HEK293 (cell line): ENCODE data around the gene BEGAIN.
A peak's percentile ranks its signal among the peaks of the same experiment; 100 is the strongest.

ENCODE experiments used
- CTCF ChIA-PET: fragments of 350-600 bp; formaldehyde crosslinking; extraction: SDS; loops from one replicate; lab custom pipeline; 2021; ENCODE audit warnings: antibody characterized with exemption; lab: Yijun Ruan, JAX
- POLR2A ChIA-PET: fragments of 300-600 bp; formaldehyde crosslinking; extraction: SDS; loops from one replicate; lab custom pipeline; 2020; ENCODE audit warnings: antibody characterized with exemption, inconsistent platforms; lab: Yijun Ruan, JAX
- H3K27ac ChIP-seq: fragments of 200-500 bp; sonication (Bioruptor generic); 2 replicates; pipeline ENCODE4 v1.5.1; 2014; ENCODE audit warnings: low read depth, low read length, control low read depth, inconsistent platforms; ENCODE audit errors: extremely low read depth
- H3K36me3 ChIP-seq, 2 experiments: fragments of 200-500 bp in 1 of 2; sonication (Bioruptor generic) in 1 of 2; 1 replicate in 1 of 2; 2 replicates in 1 of 2; pipeline ENCODE4 v1.5.1; 2014 to 2017; ENCODE audit warnings: inconsistent platforms in 2 of 2, low read length in 2 of 2; ENCODE audit not compliant: control insufficient read depth in 2 of 2, insufficient read depth in 1 of 2
- H3K4me1 ChIP-seq: fragments of 200-500 bp; sonication (Bioruptor generic); 2 replicates; pipeline ENCODE4 v1.5.1; 2014; ENCODE audit warnings: mild to moderate bottlenecking, low read length, inconsistent platforms; ENCODE audit not compliant: control insufficient read depth, insufficient read depth
- H3K4me3 ChIP-seq: 2 replicates; pipeline ENCODE4 v1.5.1; 2011; ENCODE audit warnings: low read depth, mild to moderate bottlenecking, control low read depth, low read length, moderate library complexity
- H3K9me3 ChIP-seq: fragments of 200-500 bp; sonication (Bioruptor generic); 2 replicates; pipeline ENCODE4 v1.5.1; 2014; ENCODE audit warnings: low read depth, low read length, inconsistent platforms; ENCODE audit not compliant: control insufficient read depth, insufficient read depth
- BCL11B ChIP-seq: fragments of 450-650 bp; formaldehyde crosslinking; IDR thresholded peaks from 2 replicates; pipeline ENCODE4 v1.5.1; 2016; ENCODE audit warnings: low read depth, missing biosample characterization, missing genetic modification characterization
- EGR2 ChIP-seq: fragments of 450-650 bp; formaldehyde crosslinking; IDR thresholded peaks from 2 replicates; pipeline ENCODE4 v1.5.1; 2016; ENCODE audit warnings: low read depth, missing biosample characterization, missing genetic modification characterization
- GLI4 ChIP-seq: fragments of 450-650 bp; formaldehyde crosslinking; IDR thresholded peaks from 2 replicates; pipeline ENCODE4 v1.5.1; 2016; ENCODE audit warnings: missing biosample characterization, missing genetic modification characterization
- HOXA7 ChIP-seq: sonication (generic); formaldehyde crosslinking; IDR thresholded peaks from 2 replicates; pipeline ENCODE4 v1.8.1; 2022; ENCODE audit warnings: missing genetic modification reagents, borderline replicate concordance
- KLF8 ChIP-seq: fragments of 450-650 bp; formaldehyde crosslinking; IDR thresholded peaks from 2 replicates; pipeline ENCODE4 v1.5.1; 2016; ENCODE audit warnings: missing biosample characterization, missing genetic modification characterization
- TRIM28 ChIP-seq: IDR thresholded peaks from 2 replicates; pipeline ENCODE4 v1.6.1; 2011; ENCODE audit warnings: low read length, control low read depth, borderline replicate concordance
- YY1 ChIP-seq: fragments of 450-650 bp; formaldehyde crosslinking; IDR thresholded peaks from 2 replicates; pipeline ENCODE4 v1.5.1; 2018; ENCODE audit warnings: missing biosample characterization, missing genetic modification characterization
- ZNF146 ChIP-seq: fragments of 450-650 bp; formaldehyde crosslinking; IDR thresholded peaks from 2 replicates; pipeline ENCODE4 v1.5.1; 2016; ENCODE audit warnings: missing biosample characterization, missing genetic modification characterization
- ZNF214 ChIP-seq: fragments of 450-650 bp; formaldehyde crosslinking; IDR thresholded peaks from 2 replicates; pipeline ENCODE4 v1.5.1; 2017; ENCODE audit warnings: missing biosample characterization, mild to moderate bottlenecking, missing genetic modification characterization, borderline replicate concordance
- ZNF23 ChIP-seq: fragments of 450-650 bp; formaldehyde crosslinking; IDR thresholded peaks from 2 replicates; pipeline ENCODE4 v1.5.1; 2016; ENCODE audit warnings: missing biosample characterization, missing genetic modification characterization, borderline replicate concordance
- ZNF521 ChIP-seq: fragments of 450-650 bp; formaldehyde crosslinking; IDR thresholded peaks from 2 replicates; pipeline ENCODE4 v1.5.1; 2017; ENCODE audit warnings: missing biosample characterization, mild to moderate bottlenecking, missing genetic modification characterization
- ZNF530 ChIP-seq: fragments of 450-650 bp; formaldehyde crosslinking; IDR thresholded peaks from 2 replicates; pipeline ENCODE4 v1.5.1; 2016; ENCODE audit warnings: low read depth, missing biosample characterization, missing genetic modification characterization
- ZNF558 ChIP-seq: fragments of 450-650 bp; formaldehyde crosslinking; IDR thresholded peaks from 2 replicates; pipeline ENCODE4 v1.5.1; 2016; ENCODE audit warnings: missing biosample characterization, missing genetic modification characterization
- ZNF621 ChIP-seq: fragments of 450-650 bp; formaldehyde crosslinking; IDR thresholded peaks from 2 replicates; pipeline ENCODE4 v1.5.1; 2017; ENCODE audit warnings: missing biosample characterization, missing genetic modification characterization
- ZNF626 ChIP-seq: fragments of 450-650 bp; sonication (Bioruptor Pico); formaldehyde crosslinking; IDR thresholded peaks from 2 replicates; pipeline ENCODE4 v1.5.1; 2018; ENCODE audit warnings: missing biosample characterization, missing genetic modification characterization, inconsistent platforms
- ZNF660 ChIP-seq: fragments of 450-650 bp; IDR thresholded peaks from 2 replicates; pipeline ENCODE4 v1.5.1; 2018; ENCODE audit warnings: missing biosample characterization, mild to moderate bottlenecking, missing genetic modification characterization
- ZNF664 ChIP-seq: fragments of 450-650 bp; formaldehyde crosslinking; IDR thresholded peaks from 2 replicates; pipeline ENCODE4 v1.5.1; 2016; ENCODE audit warnings: missing biosample characterization, missing genetic modification characterization
- ZNF777 ChIP-seq: fragments of 450-650 bp; formaldehyde crosslinking; IDR thresholded peaks from 2 replicates; pipeline ENCODE4 v1.5.1; 2017; ENCODE audit warnings: missing biosample characterization, missing genetic modification characterization, borderline replicate concordance
- ZNF785 ChIP-seq: fragments of 450-650 bp; formaldehyde crosslinking; IDR thresholded peaks from 2 replicates; pipeline ENCODE4 v1.5.1; 2016; ENCODE audit warnings: missing biosample characterization, missing genetic modification characterization
- ZXDB ChIP-seq: fragments of 450-650 bp; formaldehyde crosslinking; IDR thresholded peaks from 2 replicates; pipeline ENCODE4 v1.5.1; 2016; ENCODE audit warnings: missing biosample characterization, missing genetic modification characterization
- TF ChIP-seq, protein P1 (sequence below): fragments of 450-650 bp; formaldehyde crosslinking; IDR thresholded peaks from 2 replicates; pipeline ENCODE4 v1.5.1; 2016; ENCODE audit warnings: missing biosample characterization, missing genetic modification characterization
- TF ChIP-seq, protein P2 (sequence below): fragments of 450-650 bp; formaldehyde crosslinking; IDR thresholded peaks from 2 replicates; pipeline ENCODE4 v1.5.1; 2016; ENCODE audit warnings: missing biosample characterization, missing genetic modification characterization
- TF ChIP-seq, protein P3 (sequence below): fragments of 450-650 bp; formaldehyde crosslinking; IDR thresholded peaks from 2 replicates; pipeline ENCODE4 v1.5.1; 2016; ENCODE audit warnings: missing biosample characterization, missing genetic modification characterization

The BEGAIN gene

DNA sequence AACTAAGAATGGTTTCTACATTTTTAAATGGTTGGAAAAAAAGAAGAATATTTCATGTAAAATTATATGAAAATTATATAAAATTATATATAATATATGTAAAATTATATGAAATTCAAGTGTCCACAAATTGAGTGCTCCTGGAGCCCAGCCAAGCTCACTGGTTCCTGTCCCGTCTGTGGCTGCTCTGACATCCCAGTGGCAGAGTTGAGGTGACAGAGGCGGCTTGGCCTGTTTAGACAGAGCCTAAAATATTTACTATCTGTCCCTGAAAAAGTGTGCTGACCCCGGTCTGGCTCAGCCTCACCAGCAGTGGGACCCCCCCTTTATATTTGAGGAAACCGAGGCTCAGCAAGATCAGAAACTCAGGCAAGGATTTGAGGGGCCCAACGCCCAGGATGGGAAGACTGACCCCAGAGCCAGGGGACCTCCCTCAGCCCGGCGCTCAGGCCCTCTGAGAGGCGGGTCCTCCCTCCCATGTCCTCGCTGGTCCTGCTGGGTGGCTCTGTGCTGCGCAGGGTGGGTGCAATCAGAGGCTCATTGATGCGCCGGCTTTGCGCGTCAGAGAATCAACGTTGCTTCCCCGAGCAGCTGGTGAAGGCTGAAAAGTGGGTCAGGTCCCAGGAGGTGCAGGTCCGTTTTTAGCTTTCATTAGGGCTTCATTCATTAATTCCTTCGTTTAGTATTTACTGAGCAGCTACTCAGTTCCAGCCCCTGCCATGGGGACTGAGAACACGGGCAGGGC, 21.5 kb upstream of the BEGAIN start:
- no peaks in the 10 kb centered on the region for H3K9me3 ChIP-seq
- no peaks in the 10 kb centered on the region for H3K36me3 ChIP-seq
- no peaks in the 10 kb centered on the region for H3K4me1 ChIP-seq
- no peak overlapping the region for H3K4me3 ChIP-seq
- ChIA-PET CTCF (interaction anchor here (0.6 kb wide), 1 partner anchor 191 kb away, joined by 3 read pairs; no protein-coding TSS in a partner anchor), POLR2A (no interaction called here)
- H3K27ac ChIP-seq: no peak overlapping the region
- TF ChIP-seq ZNF530 (tag by site-specific recombination) (no peak), ZNF664 (tag by site-specific recombination) (peak; percentile 28; the same call in 1 of the 2 replicates)

DNA sequence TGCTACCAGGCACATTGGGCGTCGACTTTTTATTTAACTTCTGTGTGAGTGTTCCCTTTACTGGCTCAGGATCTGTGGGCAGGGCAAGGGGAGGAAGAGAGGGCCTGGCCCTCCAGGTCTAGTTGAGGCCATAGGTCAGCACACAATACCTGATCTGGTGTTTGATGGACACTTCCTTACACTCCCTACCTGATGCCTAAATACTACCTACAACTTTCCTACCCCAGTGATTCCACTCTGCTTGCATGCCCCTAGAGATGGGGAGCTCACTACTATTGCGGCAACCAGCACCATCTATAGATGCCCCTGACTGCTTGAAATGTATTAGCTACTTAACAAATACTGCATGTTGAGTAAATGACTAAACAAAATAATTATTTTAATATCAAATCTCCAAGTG, 20.8 kb upstream of the BEGAIN start:
- Histone ChIP-seq H3K27ac (no peak overlapping the region), H3K9me3 (no peaks in the 10 kb centered on the region), H3K4me3 (no peak overlapping the region), H3K36me3 (no peaks in the 10 kb centered on the region), H3K4me1 (no peaks in the 10 kb centered on the region)
- POLR2A ChIA-PET: no interaction called here
- CTCF ChIA-PET: no interaction called here
- TF ChIP-seq ZNF558 (tag by site-specific recombination): no peak
- TF ChIP-seq, protein P1, sequence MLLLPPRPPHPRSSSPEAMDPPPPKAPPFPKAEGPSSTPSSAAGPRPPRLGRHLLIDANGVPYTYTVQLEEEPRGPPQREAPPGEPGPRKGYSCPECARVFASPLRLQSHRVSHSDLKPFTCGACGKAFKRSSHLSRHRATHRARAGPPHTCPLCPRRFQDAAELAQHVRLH (tag by site-specific recombination): peak; percentile 72; the same call in 1 of the 2 replicates

DNA sequence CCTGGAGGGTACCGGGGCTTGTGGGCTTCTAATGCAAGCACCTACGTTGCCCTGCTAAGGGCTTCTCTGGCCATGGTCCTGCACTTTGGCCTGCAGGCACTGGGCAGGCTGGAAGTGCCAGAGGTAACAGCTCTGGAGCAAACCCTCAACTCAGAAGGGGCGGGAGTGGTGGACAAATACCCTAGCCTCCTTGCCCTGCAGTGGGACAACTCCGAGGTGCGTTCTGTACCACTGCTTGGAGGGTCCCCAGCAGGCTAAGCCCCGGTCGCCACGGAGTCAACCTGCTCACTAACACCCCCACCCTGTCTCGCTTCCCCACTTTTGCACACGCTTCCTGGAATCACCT, 20.4 kb upstream of the BEGAIN start:
- Histone ChIP-seq H3K9me3 (no peaks in the 10 kb centered on the region), H3K36me3 (no peaks in the 10 kb centered on the region), H3K27ac (no peak overlapping the region), H3K4me1 (no peaks in the 10 kb centered on the region), H3K4me3 (no peak overlapping the region)
- POLR2A ChIA-PET: no interaction called here
- CTCF ChIA-PET: interaction anchor here (1.1 kb wide), 1 partner anchor 83 kb away, joined by 3 read pairs; no protein-coding TSS in a partner anchor
- TF ChIP-seq, protein P2, sequence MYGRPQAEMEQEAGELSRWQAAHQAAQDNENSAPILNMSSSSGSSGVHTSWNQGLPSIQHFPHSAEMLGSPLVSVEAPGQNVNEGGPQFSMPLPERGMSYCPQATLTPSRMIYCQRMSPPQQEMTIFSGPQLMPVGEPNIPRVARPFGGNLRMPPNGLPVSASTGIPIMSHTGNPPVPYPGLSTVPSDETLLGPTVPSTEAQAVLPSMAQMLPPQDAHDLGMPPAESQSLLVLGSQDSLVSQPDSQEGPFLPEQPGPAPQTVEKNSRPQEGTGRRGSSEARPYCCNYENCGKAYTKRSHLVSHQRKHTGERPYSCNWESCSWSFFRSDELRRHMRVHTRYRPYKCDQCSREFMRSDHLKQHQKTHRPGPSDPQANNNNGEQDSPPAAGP: no peak

DNA sequence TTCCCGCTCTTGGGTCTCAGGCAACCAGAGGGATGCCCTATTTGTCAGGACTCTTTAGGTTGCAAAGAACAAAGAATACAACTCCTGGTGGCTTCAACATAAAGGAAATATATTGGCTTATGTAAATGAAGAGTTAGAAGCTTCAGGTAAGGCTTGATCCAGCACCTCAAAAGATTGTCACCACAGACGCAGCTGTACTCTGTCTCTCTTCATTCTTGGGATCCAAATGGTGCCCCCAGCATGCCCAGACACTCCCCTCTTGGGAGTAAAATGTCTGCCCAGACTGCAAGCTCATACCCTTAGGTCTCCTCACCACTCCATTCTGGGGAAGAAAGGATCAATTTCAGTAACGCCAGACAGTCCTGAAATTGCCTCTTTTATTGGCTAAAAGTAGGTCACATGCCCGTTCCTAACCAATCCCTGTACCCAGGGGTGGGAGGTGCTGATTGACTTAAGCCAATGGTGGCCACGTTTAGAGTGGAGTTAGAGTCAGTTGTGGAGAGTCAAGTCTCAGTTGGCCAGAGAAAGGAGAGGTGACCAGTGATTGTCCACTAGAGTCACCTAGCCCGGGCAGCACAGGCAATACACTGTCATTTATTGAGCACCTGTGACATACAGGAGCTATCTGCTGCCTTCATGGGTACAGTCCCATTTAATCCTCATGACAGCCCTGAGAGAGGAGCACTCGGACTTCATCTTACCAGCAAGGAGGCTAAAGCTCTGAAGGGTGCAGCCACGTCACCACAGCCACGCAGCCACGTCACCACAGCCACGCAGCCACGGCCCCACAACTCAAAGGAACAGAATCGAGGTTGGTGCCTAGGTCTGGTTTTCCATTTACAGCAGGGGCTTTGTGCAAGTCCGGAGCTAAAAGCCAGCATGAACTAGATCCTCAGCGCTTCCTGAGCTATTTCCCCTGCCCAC, 19.7 kb upstream of the BEGAIN start:
- no peak overlapping the region for H3K4me3 ChIP-seq
- POLR2A ChIA-PET: no interaction called here
- H3K27ac ChIP-seq: no peak overlapping the region
- no peaks in the 10 kb centered on the region for H3K36me3 ChIP-seq
- CTCF ChIA-PET: interaction anchor here (1.1 kb wide), 1 partner anchor 82 kb away, joined by 3 read pairs; no protein-coding TSS in a partner anchor
- no peaks in the 10 kb centered on the region for H3K4me1 ChIP-seq
- no peaks in the 10 kb centered on the region for H3K9me3 ChIP-seq
- TF ChIP-seq HOXA7 (CRISPR knock-in tag): no peak
- TF ChIP-seq GLI4 (tag by site-specific recombination): no peak
- TF ChIP-seq BCL11B (tag by site-specific recombination): no peak
- TF ChIP-seq ZNF214 (tag by site-specific recombination): no peak
- no peak for TF ChIP-seq ZNF785 (tag by site-specific recombination)
- TF ChIP-seq ZNF146 (tag by site-specific recombination): no peak
- no peak for TF ChIP-seq TRIM28
- TF ChIP-seq, protein P3, sequence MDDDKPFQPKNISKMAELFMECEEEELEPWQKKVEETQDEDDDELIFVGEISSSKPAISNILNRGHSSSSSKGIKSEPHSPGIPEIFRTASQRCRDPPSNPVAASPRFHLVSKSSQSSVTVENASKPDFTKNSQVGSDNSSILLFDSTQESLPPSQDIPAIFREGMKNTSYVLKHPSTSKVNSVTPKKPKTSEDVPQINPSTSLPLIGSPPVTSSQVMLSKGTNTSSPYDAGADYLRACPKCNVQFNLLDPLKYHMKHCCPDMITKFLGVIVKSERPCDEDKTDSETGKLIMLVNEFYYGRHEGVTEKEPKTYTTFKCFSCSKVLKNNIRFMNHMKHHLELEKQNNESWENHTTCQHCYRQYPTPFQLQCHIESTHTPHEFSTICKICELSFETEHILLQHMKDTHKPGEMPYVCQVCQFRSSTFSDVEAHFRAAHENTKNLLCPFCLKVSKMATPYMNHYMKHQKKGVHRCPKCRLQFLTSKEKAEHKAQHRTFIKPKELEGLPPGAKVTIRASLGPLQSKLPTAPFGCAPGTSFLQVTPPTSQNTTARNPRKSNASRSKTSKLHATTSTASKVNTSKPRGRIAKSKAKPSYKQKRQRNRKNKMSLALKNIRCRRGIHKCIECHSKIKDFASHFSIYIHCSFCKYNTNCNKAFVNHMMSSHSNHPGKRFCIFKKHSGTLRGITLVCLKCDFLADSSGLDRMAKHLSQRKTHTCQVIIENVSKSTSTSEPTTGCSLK (tag by site-specific recombination): no peak
- no peak for TF ChIP-seq ZNF23 (tag by site-specific recombination)
- TF ChIP-seq KLF8: no peak
- TF ChIP-seq ZNF626 (tag by site-specific recombination): no peak
- no peak for TF ChIP-seq YY1 (tag by site-specific recombination)
- no peak for TF ChIP-seq ZNF660
- TF ChIP-seq ZNF621: no peak
- TF ChIP-seq EGR2: no peak
- no peak for TF ChIP-seq ZNF777 (tag by site-specific recombination)
- no peak for TF ChIP-seq ZNF521 (tag by site-specific recombination)
- no peak for TF ChIP-seq ZXDB
